Measurements from ENCODE around the gene FXYD7. TPM values are rescaled to one million over a fixed set of nuclear protein-coding genes. Genes with fewer than 3 reads are reported as not detected.

Gene FXYD7
- total and polyA plus RNA-seq, 2 experiments from 2014 or later: 0.22 to 0.27 TPM

- Histone ChIP-seq H3K27me3 (no peaks in the 10 kb centered on the region), H4K20me1 (ENCODE audit: insufficient read depth, poor library complexity, severe bottlenecking) (no peaks in the 10 kb centered on the region), H3K27ac (no peak overlapping the region), H2AFZ (no peak overlapping the region), H3K36me3 (replicated peaks; ENCODE audit: insufficient read depth, low read depth) (no peaks in the 10 kb centered on the region), H3K9me3 (ENCODE audit: low read depth) (no peaks in the 10 kb centered on the region), H3K4me3 (no peak overlapping the region), H3K4me1 (ENCODE audit: insufficient read depth) (no peaks in the 10 kb centered on the region), H3K4me2 (no peak overlapping the region), H3K79me2 (no peaks in the 10 kb centered on the region), H3K9me2 (replicated peaks; ENCODE audit: insufficient read depth) (no peaks in the 10 kb centered on the region)
- no peak for DNase-seq (ENCODE audit: low spot score)
- TF ChIP-seq CTCF (IDR thresholded peaks at IDR 0.05; ENCODE audit: poor library complexity) (no peak), EZH2phosphoT487 (IDR thresholded peaks at IDR 0.05; ENCODE audit: low read depth, severe bottlenecking, unreplicated experiment) (no peak), EZH2 (IDR thresholded peaks at IDR 0.05; ENCODE audit: borderline replicate concordance) (no peak)
- WGBS (ENCODE audit: low lambda C conversion rate, missing lambda C conversion rate): 79% methylated on average over 22 of the region's 22 CpGs
Observed at GRCh38 chr19:35109395-35110112, 33.5 kb upstream of the FXYD7 start.

GRCh38 chr19:35110974-35111373 is 32.1 kb upstream of the FXYD7 start:
- 66% methylated on average over 5 of the region's 9 CpGs for WGBS (ENCODE audit: low lambda C conversion rate, missing lambda C conversion rate)
- Histone ChIP-seq H3K4me3 (no peak overlapping the region), H3K79me2 (peaks cover 3% of the 10 kb centered on the region), H3K4me2 (no peak overlapping the region), H3K36me3 (replicated peaks; ENCODE audit: insufficient read depth, low read depth) (no peaks in the 10 kb centered on the region), H3K4me1 (ENCODE audit: insufficient read depth) (no peaks in the 10 kb centered on the region), H3K9me3 (ENCODE audit: low read depth) (no peaks in the 10 kb centered on the region), H3K27me3 (no peaks in the 10 kb centered on the region), H3K27ac (no peak overlapping the region), H3K9me2 (replicated peaks; ENCODE audit: insufficient read depth) (no peaks in the 10 kb centered on the region), H2AFZ (no peak overlapping the region), H4K20me1 (ENCODE audit: insufficient read depth, poor library complexity, severe bottlenecking) (no peaks in the 10 kb centered on the region)
- no peak for DNase-seq (ENCODE audit: low spot score)
- TF ChIP-seq EZH2phosphoT487 (IDR thresholded peaks at IDR 0.05; ENCODE audit: low read depth, severe bottlenecking, unreplicated experiment): no peak
- TF ChIP-seq CTCF (IDR thresholded peaks at IDR 0.05; ENCODE audit: poor library complexity): no peak
- TF ChIP-seq EZH2 (IDR thresholded peaks at IDR 0.05; ENCODE audit: borderline replicate concordance): no peak

GRCh38 chr19:35112995-35113688 is 29.9 kb upstream of the FXYD7 start:
- H3K4me1 ChIP-seq (ENCODE audit: insufficient read depth): peaks cover under 1% of the 10 kb centered on the region
- no peak overlapping the region for H3K4me3 ChIP-seq
- no peaks in the 10 kb centered on the region for H3K36me3 ChIP-seq (replicated peaks; ENCODE audit: insufficient read depth, low read depth)
- no peaks in the 10 kb centered on the region for H3K9me2 ChIP-seq (replicated peaks; ENCODE audit: insufficient read depth)
- no peak for DNase-seq (ENCODE audit: low spot score)
- H4K20me1 ChIP-seq (ENCODE audit: insufficient read depth, poor library complexity, severe bottlenecking): no peaks in the 10 kb centered on the region
- no peak overlapping the region for H3K4me2 ChIP-seq
- H3K27me3 ChIP-seq: no peaks in the 10 kb centered on the region
- H3K79me2 ChIP-seq: peaks cover 17% of the 10 kb centered on the region
- no peak overlapping the region for H2AFZ ChIP-seq
- no peak for TF ChIP-seq EZH2phosphoT487 (IDR thresholded peaks at IDR 0.05; ENCODE audit: low read depth, severe bottlenecking, unreplicated experiment)
- no peak for TF ChIP-seq CTCF (IDR thresholded peaks at IDR 0.05; ENCODE audit: poor library complexity)
- TF ChIP-seq EZH2 (IDR thresholded peaks at IDR 0.05; ENCODE audit: borderline replicate concordance): no peak
- WGBS (ENCODE audit: low lambda C conversion rate, missing lambda C conversion rate): 92% methylated on average over 15 of the region's 15 CpGs
- no peaks in the 10 kb centered on the region for H3K9me3 ChIP-seq (ENCODE audit: low read depth)
- H3K27ac ChIP-seq: no peak overlapping the region
